Small intestine (tissue), 7 donors: ENCODE results near the gene AHRR. TPM values are rescaled to one million over a fixed set of nuclear protein-coding genes. Genes with fewer than 3 reads are reported as not detected.

ENCODE experiments used
- DNase-seq, 2 donors: peaks; one replicate each; pipeline versions ENCODE4 v3.0.0 to v3.0.0-alpha.2; 2013
- FAIRE-seq: peaks from 2 replicates; lab custom pipeline; 2012; peaks lifted over from hg19 to GRCh38; lab: Jason Lieb, UNC
- H3K27ac ChIP-seq, 3 donors: one replicate each; pipeline ENCODE4 v1.5.1; 2013; ENCODE audit warnings: low read length in 2 of 3, mild to moderate bottlenecking in 2 of 3, control low read depth in 1 of 3, inconsistent platforms in 1 of 3, low read depth in 1 of 3, moderate library complexity in 1 of 3
- H3K27me3 ChIP-seq, 3 donors: one replicate each; pipeline ENCODE4 v1.6.1; 2013; ENCODE audit warnings: low read length in 3 of 3, inconsistent platforms in 1 of 3; ENCODE audit not compliant: control insufficient read depth in 3 of 3, insufficient read depth in 3 of 3
- H3K36me3 ChIP-seq, 3 donors: one replicate each; pipeline ENCODE4 v1.6.1; 2013; ENCODE audit warnings: low read length in 3 of 3, inconsistent platforms in 1 of 3, low read depth in 1 of 3, mild to moderate bottlenecking in 1 of 3, moderate library complexity in 1 of 3; ENCODE audit not compliant: control insufficient read depth in 3 of 3, insufficient read depth in 2 of 3
- H3K4me1 ChIP-seq, 3 donors: one replicate each; pipeline ENCODE4 v1.6.1; 2013; ENCODE audit warnings: low read length in 2 of 3, inconsistent platforms in 1 of 3, low read depth in 1 of 3, mild to moderate bottlenecking in 1 of 3, moderate library complexity in 1 of 3; ENCODE audit not compliant: control insufficient read depth in 3 of 3, insufficient read depth in 2 of 3
- H3K4me3 ChIP-seq, 3 donors: one replicate each; pipeline ENCODE4 v1.5.1; 2013; ENCODE audit warnings: low read length in 3 of 3, control low read depth in 1 of 3, inconsistent platforms in 1 of 3, low read depth in 1 of 3, mild to moderate bottlenecking in 1 of 3, moderate library complexity in 1 of 3
- H3K9me3 ChIP-seq, 2 donors: one replicate each; pipeline ENCODE4 v1.6.1; 2013; ENCODE audit warnings: low read depth in 1 of 2, low read length in 1 of 2; ENCODE audit not compliant: control insufficient read depth in 2 of 2, insufficient read depth in 1 of 2
- WGBS, 3 donors: extraction: QIAGEN DNeasy Blood & Tissue Kit; methylation state at CpG; one replicate each; pipeline ENCODE4 v1.1.7; 2013; 5-methylcytosine and 5-hydroxymethylcytosine counted together
- polyA plus RNA-seq, 4 donors: library from polyadenylated mRNA; stranded (reverse) in 3 of 4; unstranded in 1 of 4; fragments of 200-250 nt in 3 of 4; fragments of 120-200 nt in 1 of 4; gene quantifications; one replicate each; pipeline versions ENCODE4 v1.2.1 to v1.2.3, GENCODE V29; 2013
- donor health status: healthy with polysubstance abuse.
- donor health status: control.
- donor health status: control.
- donor health status: Bipolar disorder and iron deficiency.
- donor health status: healthy.

The AHRR gene
- polyA plus RNA-seq, 4 donors = 0.22 to 2.6 (median 0.95) TPM

- peaks cover 0 to 10% of the 10 kb centered on the region in 2 donors for H3K9me3 ChIP-seq
- no peak overlapping the region for H3K27ac ChIP-seq
- H3K4me3 ChIP-seq = no peak overlapping the region
- DNase-seq (no peak), FAIRE-seq (no peak)
- H3K27me3 ChIP-seq = peaks cover 0 to 19% (median 0%) of the 10 kb centered on the region in 3 donors
- no peaks in the 10 kb centered on the region for H3K36me3 ChIP-seq
- H3K4me1 ChIP-seq = no peaks in the 10 kb centered on the region
- WGBS, 3 donors = 86 to 92% (median 88%) methylated on average over 26 to 27 of the region's 27 CpGs
These were observed 21.3 kb downstream of the AHRR start for GRCh38 chr5:342501-343460.

DNA sequence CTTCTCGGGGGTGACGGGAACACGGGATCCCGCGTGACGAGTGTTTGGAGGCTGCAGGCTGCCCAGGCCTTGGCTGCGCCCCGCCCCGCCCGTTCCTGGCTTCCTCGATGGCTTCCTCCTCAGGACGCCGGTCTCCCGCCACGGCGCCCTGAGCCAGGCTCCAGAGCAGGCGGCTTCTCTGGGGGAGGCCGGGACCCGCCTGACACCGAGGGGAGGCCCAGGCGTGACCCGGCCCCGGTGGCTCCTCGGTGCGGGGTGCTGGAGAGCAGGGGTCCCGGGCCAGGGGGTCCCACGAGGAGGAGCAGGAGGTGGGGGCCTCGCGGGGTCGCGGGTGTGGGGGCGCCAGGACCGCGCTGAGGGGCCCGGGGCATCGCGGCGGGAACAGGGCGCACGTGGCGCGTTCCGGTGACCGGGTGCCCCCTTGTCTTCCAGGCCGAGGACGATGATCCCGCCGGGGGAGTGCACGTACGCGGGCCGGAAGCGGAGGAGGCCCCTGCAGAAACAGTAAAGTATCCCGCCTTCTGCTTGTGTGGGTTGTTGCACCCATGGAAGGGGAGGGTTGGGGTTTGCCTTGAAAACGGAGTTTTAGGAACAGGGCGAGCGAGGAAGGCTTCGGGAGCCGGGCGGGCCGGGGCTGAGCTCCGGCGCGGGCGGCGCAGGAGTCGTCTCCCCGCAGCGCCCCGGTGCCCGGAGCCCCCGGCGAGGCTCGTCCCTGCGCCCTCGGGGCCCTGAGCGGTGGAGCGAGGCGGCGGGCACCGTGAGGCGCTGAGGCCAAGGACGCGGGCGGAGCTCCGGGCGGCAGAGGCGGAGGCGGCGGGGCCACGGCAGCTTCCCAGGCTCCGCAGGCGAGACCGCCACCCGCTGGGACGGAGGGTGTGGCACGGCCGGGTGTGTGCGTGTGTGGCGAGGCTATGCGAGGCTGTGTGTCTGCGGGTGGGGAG is 22.2 kb downstream of the AHRR start:
- Histone ChIP-seq H3K36me3 (no peaks in the 10 kb centered on the region), H3K9me3 (peaks cover 0 to 10% of the 10 kb centered on the region in 2 donors), H3K27ac (no peak overlapping the region), H3K4me1 (no peaks in the 10 kb centered on the region), H3K27me3 (peaks cover 0 to 26% (median 0%) of the 10 kb centered on the region in 3 donors), H3K4me3 (peak overlapping the region in 2 of 3 donors; percentile 28 to 48)
- no peak for FAIRE-seq
- WGBS, 3 donors = 24 to 35% (median 33%) methylated on average over 74 to 102 of the region's 102 CpGs
- peak; percentile 46 to 70 for DNase-seq

DNA sequence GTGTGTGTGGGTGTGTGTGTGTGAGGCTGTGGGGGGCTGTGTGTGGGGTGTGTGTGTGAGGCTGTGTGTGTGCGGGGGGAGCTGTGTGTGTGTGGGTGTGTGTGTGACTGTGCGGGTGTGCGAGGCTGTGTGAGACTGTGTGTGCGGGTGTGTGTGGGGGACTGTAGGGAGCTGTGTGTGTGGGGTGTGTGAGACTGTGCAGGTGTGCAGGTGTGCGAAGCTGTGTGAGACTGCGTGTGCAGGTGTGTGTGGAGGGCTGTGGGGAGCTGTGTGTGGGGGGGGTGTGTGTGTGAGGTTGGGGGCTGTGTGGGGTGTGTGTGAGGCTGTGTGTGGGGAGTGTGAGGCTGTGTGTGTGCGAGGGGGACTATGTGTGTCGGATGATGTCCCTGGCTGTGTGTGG is 23.2 kb downstream of the AHRR start:
- Histone ChIP-seq H3K27me3 (peaks cover 0 to 26% (median 0%) of the 10 kb centered on the region in 3 donors), H3K4me3 (no peak overlapping the region), H3K9me3 (peaks cover 0 to 10% of the 10 kb centered on the region in 2 donors), H3K27ac (no peak overlapping the region), H3K36me3 (no peaks in the 10 kb centered on the region), H3K4me1 (no peaks in the 10 kb centered on the region)
- 89 to 96% (median 92%) methylated on average over 5 to 8 of the region's 8 CpGs for WGBS, 3 donors
- DNase-seq (no peak), FAIRE-seq (no peak)

DNA sequence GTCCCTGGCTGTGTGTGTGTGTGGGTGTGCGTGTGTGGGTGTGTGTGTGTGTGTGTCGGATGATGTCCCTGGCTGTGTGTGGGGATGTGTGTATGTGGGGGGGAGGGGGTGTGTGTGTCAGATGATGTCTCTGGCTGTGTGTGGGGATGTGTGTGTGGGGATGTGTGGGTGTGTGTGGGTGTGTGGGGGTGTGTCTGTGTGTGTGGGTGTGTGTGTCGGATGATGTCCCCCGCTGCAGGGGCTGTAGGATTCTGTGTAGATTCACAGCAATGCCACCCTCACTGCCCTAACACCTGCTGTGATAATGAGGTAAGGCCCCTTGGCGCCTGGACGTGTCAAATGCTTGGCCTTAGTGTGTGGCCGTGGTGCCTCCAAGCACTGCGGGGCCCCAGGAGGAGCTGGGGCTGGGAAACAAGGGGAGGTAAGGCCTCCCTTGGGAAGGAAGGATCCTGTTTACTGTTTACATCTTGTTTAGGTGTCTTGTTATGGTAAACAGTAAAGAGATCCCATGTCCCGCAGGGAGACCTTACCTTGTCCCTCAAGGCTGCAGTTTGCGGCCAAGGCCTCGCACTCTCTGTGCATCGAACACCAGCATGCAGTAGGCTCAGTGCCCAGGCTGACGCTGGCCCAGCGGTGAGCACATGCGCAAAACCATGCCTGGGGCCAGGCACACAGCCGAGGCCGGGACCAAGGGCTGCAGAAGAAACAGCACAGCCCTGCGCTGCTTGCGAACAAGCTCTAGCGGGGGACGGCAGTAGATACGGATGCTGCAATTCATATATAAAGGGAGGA is 24.1 kb downstream of the AHRR start:
- Histone ChIP-seq H3K4me1 (no peaks in the 10 kb centered on the region), H3K4me3 (no peak overlapping the region), H3K27ac (no peak overlapping the region), H3K36me3 (no peaks in the 10 kb centered on the region), H3K9me3 (peaks cover 0 to 10% of the 10 kb centered on the region in 2 donors), H3K27me3 (peaks cover 0 to 26% (median 0%) of the 10 kb centered on the region in 3 donors)
- DNase-seq = no peak
- WGBS, 3 donors = 58 to 72% (median 59%) methylated on average over 21 to 22 of the region's 22 CpGs
- no peak for FAIRE-seq

DNA sequence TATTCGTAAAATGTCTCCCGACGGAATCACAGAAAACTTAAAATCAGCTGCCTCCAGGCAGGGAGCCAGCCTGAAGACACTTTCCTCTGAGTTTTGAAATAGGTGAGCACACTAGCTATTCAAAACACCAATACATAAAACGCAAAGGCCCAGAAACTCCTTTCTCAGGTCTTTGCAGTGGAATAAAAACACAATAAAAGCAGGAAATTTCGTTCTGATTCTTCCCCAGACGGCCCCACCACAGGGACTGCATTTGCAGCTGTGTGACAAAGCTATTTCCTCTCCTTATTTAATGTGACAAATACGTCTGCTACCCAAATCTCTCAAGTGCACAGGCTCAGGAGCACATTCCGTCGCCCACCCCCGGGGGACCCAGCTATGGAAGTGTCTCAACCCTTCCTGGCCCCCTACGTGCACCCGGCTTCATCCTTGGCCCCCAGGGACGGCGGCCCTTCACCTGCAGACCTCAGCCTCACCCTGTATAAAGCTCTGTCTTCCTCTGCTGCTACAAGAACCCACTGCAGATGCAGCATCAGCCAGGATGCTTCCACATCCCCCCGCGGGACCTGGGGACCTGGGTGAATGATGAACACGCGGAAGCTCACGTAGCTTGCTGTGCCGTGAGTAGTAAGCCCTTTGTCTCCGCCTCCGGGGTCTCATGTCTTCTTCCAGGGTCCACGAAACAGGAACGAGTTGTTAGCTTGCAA is 24.9 kb downstream of the AHRR start:
- Histone ChIP-seq H3K27me3 (peaks cover 0 to 26% (median 0%) of the 10 kb centered on the region in 3 donors), H3K36me3 (no peaks in the 10 kb centered on the region), H3K27ac (no peak overlapping the region), H3K9me3 (peaks cover 0 to 10% of the 10 kb centered on the region in 2 donors), H3K4me3 (no peak overlapping the region), H3K4me1 (no peaks in the 10 kb centered on the region)
- 39 to 70% (median 58%) methylated on average over 24 of the region's 24 CpGs for WGBS, 3 donors
- DNase-seq (no peak), FAIRE-seq (no peak)

DNA sequence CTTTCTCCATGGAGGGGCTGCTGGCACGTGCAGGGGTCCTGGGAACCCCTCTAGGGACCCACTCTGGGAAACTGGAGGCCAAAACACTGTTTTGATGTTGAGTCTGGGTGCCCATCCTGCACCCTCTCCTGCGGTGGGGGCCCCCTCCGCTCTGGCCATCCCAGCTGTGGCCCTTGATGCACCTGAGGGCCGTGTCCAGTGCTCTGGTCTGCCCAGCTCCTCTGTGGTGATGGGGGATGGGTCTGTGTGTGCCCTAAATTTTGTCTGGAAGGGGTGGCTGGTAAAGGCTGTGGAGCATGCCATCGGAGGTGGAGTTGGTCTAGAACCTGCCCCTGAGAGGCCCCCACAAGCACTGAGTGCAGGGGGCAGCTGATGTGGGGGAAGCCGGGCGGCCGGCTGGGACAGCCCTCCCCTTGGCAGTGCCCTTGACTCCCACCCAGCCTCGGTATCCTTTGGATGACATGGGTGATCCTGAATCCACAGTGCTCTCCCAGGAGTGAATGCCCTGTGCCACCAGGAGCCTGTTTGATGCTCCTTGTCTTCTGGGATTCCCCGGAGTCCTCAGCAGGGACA is 26.3 kb downstream of the AHRR start:
- Histone ChIP-seq H3K27ac (no peak overlapping the region), H3K27me3 (peaks cover 0 to 22% (median 0%) of the 10 kb centered on the region in 3 donors), H3K9me3 (peaks cover 0 to 6% of the 10 kb centered on the region in 2 donors), H3K36me3 (no peaks in the 10 kb centered on the region), H3K4me1 (no peaks in the 10 kb centered on the region), H3K4me3 (no peak overlapping the region)
- FAIRE-seq (no peak), DNase-seq (no peak)
- WGBS, 3 donors = 74 to 85% (median 77%) methylated on average over 10 of the region's 10 CpGs

- FAIRE-seq (no peak), DNase-seq (no peak)
- 75 to 77% (median 77%) methylated on average over 5 of the region's 5 CpGs for WGBS, 3 donors
- Histone ChIP-seq H3K4me3 (no peak overlapping the region), H3K36me3 (no peaks in the 10 kb centered on the region), H3K9me3 (no peaks in the 10 kb centered on the region), H3K27me3 (peaks cover 0 to 21% (median 0%) of the 10 kb centered on the region in 3 donors), H3K4me1 (no peaks in the 10 kb centered on the region), H3K27ac (no peak overlapping the region)
These were observed 27.2 kb downstream of the AHRR start for GRCh38 chr5:348726-349125.
